ENCODE measurements around the gene CAMK1. TPM values are rescaled to one million over a fixed set of nuclear protein-coding genes. Genes with fewer than 3 reads are reported as not detected.
A peak's percentile ranks its signal among the peaks of the same experiment; 100 is the strongest.

The CAMK1 gene
- total RNA-seq, 1 donor from 2014 or later = 12.3 TPM

DNA sequence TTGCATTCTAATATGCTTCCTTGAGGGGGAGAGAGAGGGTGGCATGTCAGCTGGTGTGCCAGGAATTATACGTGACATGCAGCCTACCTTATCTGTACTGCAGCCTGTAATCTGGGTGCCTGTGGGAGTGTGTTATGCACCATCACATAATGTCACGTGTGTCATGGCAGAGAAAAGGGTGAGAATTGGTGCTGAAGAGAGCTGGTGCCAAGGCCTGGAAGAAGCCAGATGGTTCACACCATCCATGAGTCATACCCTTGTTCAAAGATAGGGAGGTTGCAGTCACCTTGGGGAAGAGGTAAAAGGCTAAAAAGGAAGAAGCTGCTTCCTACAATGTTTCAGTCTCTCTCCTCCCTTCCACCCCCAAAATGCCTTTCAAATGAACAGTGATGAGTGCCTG is 32.9 kb downstream of the CAMK1 start:
- TF ChIP-seq CTCF (IDR thresholded peaks at IDR 0.05; ENCODE audit: borderline replicate concordance) = no peak
- Histone ChIP-seq H3K4me1 (peaks cover 57% of the 10 kb centered on the region), H3K27ac (replicated peaks) (no peak overlapping the region), H3K9me3 (replicated peaks) (no peaks in the 10 kb centered on the region), H3K36me3 (peaks cover 78% of the 10 kb centered on the region), H3K4me3 (no peak overlapping the region), H3K27me3 (ENCODE audit: low read depth) (no peaks in the 10 kb centered on the region)
- no peak for DNase-seq
- intact Hi-C loops (cut with micrococcal nuclease) = no loop called here

DNA sequence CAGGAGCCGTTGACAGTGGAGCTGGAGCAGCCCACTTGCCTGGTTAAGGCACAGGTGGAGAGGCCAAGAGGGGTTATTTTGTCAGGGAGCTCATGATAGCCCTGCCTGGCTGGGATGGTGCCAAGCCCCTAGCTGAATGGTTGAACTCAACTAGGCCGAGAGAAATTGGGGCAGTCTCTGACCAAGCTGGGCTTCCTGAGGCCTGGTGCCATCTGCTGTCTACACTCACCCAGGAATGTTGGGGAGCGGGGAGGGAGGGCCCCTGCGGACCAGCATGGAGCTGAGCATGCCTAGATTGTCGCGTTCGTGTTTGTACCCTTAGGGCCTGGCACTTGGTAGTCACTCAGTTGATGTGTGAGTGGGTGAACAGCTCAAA is 37.0 kb downstream of the CAMK1 start:
- Histone ChIP-seq H3K36me3 (peaks cover 37% of the 10 kb centered on the region), H3K4me3 (peak overlapping the region; percentile 98), H3K27me3 (ENCODE audit: low read depth) (no peaks in the 10 kb centered on the region), H3K9me3 (replicated peaks) (no peaks in the 10 kb centered on the region), H3K27ac (replicated peaks) (no peak overlapping the region), H3K4me1 (peaks cover 66% of the 10 kb centered on the region)
- TF ChIP-seq CTCF (IDR thresholded peaks at IDR 0.05; ENCODE audit: borderline replicate concordance) = no peak
- intact Hi-C loops (cut with micrococcal nuclease) = no loop called here
- DNase-seq = no peak

DNA sequence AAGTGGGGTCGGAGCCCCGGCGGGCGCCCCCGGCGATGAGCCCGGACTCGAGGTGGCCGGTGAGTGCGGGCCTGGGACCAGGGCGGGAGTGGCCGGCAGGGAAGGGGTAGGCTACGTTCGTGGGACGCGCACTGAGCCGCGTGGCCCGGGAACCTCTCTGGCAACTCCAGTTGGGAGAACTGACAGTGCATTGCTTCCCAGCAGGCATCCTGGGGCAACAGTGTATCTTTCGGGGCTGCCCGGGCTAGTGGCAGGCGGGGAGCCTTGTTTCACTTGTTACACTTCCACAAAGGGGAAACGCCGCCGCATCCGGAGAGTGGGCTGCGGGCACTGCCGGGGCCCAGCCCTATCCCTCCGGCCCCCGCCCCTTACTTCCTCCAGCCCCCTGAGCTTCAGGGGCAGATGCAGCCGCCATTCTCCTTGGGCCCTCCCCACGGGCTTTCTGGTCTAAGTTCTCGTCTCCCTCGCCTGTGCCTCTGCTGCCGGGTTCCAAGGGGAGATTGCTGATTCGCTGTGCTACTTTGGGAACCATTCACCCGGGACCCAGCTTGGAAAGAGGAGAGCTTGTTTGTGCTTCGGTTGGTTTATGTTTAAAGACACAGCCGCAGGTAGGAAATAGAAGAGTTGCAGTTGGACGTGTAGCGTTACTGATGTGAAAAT is 37.5 kb downstream of the CAMK1 start:
- DNase-seq = no peak
- no peaks in the 10 kb centered on the region for H3K27me3 ChIP-seq (ENCODE audit: low read depth)
- H3K9me3 ChIP-seq (replicated peaks) = no peaks in the 10 kb centered on the region
- H3K4me1 ChIP-seq = peaks cover 63% of the 10 kb centered on the region
- H3K27ac ChIP-seq (replicated peaks) = peak overlapping the region; percentile 100
- intact Hi-C loops (cut with micrococcal nuclease) = no loop called here
- peaks cover 32% of the 10 kb centered on the region for H3K36me3 ChIP-seq
- no peak for TF ChIP-seq CTCF (IDR thresholded peaks at IDR 0.05; ENCODE audit: borderline replicate concordance)
- peak overlapping the region; percentile 98 for H3K4me3 ChIP-seq

DNA sequence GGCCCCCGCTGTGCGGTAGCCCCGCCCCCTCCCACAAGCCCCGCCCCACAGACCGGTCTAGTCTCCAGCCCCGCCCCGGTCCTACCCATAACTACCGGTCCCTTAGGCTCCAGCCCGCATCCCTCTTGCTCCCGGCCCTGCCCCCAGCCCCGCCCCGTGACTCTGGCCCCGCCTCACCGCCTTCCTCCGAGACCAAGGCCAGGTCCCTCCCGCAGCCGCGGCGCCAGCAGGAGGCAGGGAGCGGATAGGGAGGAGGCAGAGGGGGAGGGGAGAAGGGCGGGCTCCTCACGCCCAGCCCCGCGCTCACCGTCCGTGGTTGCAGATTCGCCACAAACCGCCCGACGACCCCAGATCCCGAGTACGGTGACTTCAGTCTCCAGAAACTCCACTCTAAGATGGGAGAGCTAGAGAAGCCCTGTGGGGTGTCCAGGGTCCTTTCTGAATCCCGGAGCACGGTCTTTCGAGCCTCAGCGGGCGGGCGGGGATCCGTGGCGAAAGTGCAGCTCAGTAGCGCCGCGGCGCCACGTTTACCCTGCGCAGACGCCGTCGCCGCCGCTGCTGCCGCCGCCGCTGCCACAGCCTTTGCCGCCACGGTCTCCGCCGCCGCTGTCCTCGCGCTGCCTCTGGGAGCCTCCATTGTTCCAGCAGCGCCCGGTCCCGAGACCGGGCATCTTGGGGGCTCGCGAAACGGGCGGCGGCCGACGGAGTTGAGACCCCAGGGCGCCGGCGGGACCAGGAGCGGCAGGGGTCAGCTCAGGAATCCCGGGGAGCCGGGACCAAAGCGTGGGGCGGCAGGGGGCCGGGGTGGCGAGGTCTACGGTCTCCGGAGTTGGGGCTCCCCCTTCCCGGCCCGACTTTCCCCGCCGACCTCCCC is 38.3 kb downstream of the CAMK1 start, which contains the start of gene BRPF1:
BRPF1 (plus strand) TSS at position 530 of the 874 bp plus-strand sequence. CDS start 2,406 bp downstream, outside the sequence.
- Histone ChIP-seq H3K4me3 (peak within 1 kb of the TSS; percentile 98), H3K4me1 (peaks cover 55% of the 10 kb centered on the region), H3K27me3 (ENCODE audit: low read depth) (no peaks in the 10 kb centered on the region), H3K9me3 (replicated peaks) (no peaks in the 10 kb centered on the region), H3K36me3 (peaks cover 25% of the 10 kb centered on the region), H3K27ac (replicated peaks) (peak within 1 kb of the TSS; percentile 100)
- intact Hi-C loops (cut with micrococcal nuclease) = no loop called here
- TF ChIP-seq CTCF (IDR thresholded peaks at IDR 0.05; ENCODE audit: borderline replicate concordance) = peak; percentile 25
- DNase-seq = peak; percentile 100

DNA sequence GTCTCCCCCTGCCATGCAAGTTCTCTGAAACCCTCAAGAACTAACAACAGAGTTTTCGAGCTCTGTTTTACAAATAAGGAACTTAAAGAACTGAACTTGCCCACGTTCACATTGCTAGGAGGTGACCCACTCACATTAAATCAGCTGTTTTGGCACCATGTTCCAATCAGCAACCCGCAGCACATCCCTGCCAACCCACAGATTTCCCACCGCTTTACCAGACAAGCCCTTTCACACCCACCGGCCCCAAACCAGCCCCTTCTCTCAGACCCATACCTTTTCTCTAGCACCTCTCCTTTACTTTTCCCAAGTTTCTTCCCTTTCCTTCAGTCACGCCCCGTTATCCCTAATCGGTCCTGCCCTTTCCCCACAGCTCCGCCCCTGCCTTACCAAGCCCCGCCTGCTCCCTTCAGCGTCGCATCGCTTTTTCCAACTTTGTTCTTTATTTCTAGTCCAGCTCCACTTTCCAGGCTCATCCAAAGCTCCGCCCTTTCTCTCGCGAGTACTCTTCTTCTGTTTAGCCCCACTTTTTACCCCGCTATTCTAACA is 39.0 kb downstream of the CAMK1 start:
- Histone ChIP-seq H3K27ac (replicated peaks) (peak overlapping the region; percentile 100), H3K27me3 (ENCODE audit: low read depth) (no peaks in the 10 kb centered on the region), H3K9me3 (replicated peaks) (no peaks in the 10 kb centered on the region), H3K4me3 (peak overlapping the region; percentile 98), H3K36me3 (peaks cover 17% of the 10 kb centered on the region), H3K4me1 (peaks cover 52% of the 10 kb centered on the region)
- TF ChIP-seq CTCF (IDR thresholded peaks at IDR 0.05; ENCODE audit: borderline replicate concordance) = no peak
- intact Hi-C loops (cut with micrococcal nuclease) = no loop called here
- DNase-seq = no peak
